HG02678 (cell line): Measurements from ENCODE around the gene RPRML.
"Not testable (repeated sequence)": the region's sequence is repeated elsewhere in the genome, so short reads cannot be mapped to it uniquely, and the experiment has no call there.

Experiments used
- ATAC-seq: cut with Tn5 transposase; IDR thresholded peaks from one replicate; pipeline ENCODE4 v1.9.1; 2021; ENCODE audit warnings: mild to moderate bottlenecking, moderate library complexity; ENCODE audit not compliant: unreplicated experiment

RPRML gene

DNA sequence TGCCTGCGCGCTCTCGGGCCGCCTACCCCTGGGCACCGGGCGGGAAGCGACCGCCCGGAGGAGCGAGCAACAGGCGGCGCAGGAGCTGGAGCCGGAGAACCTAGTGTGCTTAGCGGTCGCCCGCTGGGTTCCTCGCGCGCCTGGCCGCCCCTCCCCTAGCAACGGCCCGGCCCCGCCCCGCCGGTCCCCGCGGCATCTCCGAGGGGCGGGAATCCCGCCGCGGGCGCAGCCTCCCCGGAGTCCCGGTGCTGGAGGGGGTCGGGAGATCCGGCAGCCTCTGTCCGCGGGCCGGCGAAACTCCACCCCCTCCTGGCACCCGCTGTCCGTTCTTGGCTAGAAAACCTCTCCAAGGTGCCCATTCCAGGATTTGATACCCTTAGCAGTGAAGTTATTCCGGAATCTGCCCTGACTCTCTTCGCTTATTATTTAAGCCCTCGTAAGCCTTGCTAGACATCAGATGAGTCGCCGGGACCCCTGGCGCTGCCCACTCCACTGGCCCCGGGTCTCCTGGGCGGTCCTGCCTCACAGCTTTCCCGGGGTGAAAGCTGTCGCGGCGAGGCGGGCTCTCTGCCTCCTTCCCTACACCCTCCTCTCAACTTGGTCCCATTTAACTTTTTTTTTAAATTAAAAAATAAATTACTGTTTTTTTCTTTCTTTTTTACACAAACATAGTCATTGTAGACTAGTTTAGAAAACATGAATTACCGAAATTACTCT lies at the start of gene RPRML:
RPRML (minus strand) TSS at position 107 of the 717 bp plus-strand sequence. CDS start 246 bp downstream, outside the sequence.
- ATAC-seq, result no peak

DNA sequence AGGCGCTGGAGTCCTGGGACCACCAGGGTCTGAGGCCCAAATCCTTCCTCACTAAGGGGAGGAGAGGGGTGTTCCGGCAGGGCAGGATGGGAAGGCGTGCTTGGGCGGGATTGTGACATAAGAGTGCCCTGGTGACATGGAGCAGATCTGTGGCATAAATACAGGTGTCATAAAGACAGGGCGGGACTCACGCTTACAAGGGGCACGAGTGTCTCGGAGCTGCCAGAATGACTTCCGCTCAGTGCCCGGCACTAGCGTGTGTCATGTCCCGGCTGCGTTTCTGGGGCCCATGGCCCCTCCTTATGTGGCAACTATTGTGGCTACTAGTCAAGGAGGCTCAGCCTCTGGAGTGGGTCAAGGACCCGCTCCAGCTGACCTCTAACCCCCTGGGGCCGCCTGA lies 37.9 kb upstream of the RPRML start:
- ATAC-seq, result not testable (repeated sequence)

DNA sequence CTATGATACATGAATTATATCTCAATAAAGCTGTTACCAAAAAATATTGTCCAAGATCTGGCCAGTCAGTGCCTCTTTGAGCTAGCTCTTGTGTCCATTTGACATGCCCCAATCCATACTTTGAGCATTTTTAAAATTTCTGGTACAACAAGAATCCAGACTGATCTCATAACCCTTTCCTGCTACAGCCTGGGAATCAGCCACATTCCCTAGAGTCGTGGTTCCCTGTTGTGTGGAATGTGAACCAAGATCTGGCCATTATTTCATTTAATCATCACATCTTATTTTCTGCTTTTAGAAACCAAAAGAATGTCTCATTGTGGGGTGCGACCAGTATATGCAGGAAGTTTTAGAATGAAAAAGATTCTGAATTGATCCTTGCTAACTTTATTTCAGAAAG lies 34.3 kb upstream of the RPRML start:
- no peak for ATAC-seq

DNA sequence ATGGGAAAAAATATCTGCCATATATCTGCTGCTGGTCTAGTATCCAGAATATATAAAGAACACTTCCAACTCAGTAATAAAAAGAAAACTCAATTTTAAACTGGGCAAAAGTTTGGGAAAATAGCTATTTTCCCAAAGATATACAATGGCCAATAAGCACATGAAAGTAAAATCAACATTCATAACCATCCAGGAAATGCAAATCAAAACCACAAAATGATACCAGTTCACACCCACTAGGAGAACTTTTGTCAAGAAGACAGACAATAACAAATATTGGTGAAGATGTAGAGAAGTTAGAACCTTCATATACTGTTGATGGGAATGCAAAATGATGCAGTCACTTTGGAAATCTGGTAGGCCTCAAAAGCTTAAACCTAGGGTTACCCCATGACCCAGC lies 33.4 kb upstream of the RPRML start:
- ATAC-seq, result no peak

DNA sequence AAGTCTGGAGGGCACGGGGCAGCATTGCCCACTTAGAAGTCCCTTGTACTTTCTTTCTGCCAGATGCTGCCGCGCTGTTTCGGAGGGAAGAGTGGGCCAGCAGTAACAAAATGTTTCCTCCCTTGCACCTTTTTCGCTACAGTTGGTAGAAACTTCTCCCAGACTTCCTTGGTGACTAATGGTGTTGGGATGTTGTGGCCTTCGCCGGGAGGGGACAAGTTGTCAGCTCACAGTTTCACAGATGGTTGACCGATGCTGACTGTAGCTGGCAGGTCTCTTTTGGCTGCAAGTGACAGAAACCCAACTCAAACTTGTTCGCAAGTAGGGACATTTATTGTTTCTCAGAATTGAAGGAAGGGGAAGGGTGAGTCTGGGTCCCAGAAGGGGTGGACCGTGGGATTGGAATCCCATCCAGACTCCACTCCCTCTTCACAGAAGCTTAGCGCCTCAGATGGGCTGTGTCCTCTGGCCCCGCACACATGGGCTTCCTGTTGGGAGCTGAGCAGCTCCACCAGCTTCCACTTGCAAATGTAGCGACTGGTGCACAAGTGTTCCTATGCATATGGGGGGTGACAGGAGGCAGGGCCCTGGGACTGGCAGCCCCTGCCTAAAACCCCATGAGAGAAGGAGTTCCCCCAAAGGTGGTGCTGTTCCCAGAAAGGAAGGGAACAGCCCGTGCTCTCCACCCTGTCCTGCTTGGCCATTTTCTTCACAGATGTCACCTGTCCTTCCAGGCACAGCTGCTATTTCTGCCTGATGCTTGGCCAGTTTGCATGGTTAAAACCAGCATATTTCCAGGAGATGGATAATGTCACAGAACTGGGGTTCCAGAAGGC lies 30.9 kb upstream of the RPRML start:
- no peak for ATAC-seq

DNA sequence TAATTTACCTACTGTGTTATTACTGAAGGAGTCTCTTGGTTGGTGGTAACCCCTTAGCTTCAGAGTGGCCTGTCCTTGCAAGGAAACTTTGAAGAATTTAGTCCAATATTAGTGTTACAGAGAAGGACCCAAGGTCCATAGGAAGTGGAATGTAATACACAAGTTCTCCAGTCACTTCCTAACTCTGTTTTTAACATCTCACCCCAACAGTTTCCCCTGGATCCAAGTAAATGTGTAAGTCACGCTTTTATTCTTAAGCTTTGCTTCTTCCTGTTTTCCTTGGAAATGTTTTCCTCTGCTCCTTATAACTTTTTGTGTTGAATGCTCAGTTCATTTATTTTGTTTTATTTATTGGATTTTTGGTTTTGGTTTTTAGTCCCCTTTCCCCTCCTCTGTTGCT lies 25.9 kb upstream of the RPRML start:
- no peak for ATAC-seq

DNA sequence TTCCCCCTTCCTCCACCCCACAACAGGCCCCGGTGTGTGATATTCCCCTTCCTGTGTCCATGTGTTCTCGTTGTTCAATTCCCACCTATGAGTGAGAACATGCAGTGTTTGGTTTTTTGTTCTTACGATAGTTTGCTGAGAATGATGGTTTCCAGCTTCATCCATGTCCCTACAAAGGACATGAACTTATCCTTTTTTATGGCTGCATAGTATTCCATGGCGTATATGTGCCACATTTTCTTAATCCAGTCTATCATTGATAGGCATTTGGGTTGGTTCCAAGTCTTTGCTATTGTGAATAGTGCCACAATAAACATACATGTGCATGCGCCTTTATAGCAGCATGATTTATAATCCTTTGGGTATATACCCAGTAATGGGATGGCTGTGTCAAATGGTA lies 24.8 kb upstream of the RPRML start:
- ATAC-seq, result not testable (repeated sequence)

DNA sequence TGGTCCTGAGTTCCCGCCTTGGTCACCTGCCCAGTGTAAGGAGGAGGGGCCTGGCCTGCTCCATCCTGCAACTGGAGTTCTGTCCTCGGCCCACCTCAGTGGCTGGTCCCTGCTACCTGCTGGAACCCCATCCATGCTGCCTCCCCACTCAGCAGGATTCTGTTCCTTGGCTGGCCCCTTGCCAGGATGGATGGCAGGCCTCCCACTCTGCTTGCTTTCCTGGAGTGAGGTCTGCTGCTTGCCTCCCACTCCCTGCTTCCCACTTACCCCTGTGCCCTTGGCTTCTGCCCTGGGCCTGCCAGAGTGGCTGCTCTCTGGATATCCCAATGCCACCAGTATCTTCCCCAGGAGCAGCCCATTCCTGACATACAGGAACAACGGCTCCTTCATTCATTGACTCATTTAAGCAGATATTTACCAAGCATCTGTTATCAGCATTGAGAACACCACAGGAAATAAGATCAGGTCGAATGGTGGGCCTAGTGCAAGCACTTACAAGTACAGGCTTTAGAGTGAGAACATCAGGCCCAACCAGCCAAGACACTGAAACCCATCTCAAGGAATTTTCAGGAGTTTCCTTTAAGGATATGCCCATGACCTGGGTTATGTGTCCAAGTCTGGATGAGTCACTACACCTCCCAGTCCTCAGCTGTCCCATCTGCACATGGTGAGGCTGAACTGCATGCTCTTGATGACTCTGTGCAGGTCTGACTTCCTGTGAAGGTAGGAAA lies 17.0 kb upstream of the RPRML start:
- no peak for ATAC-seq

DNA sequence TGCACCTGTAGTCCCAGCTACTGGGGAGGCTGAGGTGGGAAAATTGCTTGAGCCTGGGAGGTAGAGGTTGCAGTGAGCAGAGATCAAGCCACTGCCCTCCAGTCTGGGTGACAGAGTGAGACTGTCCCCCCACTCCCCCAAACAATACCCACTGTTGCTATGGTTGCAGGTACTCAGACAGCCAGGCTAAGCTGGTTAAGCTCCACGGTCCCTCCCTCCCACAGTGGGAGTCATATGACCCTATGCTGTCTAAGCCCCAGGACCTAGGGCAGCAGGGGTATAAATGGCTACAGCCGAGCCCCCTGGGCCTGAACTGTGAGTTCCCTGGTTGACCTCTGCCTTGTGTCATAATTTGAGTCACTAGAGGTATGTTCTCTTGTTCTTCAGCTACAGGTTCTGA lies 15.9 kb upstream of the RPRML start:
- no peak for ATAC-seq

DNA sequence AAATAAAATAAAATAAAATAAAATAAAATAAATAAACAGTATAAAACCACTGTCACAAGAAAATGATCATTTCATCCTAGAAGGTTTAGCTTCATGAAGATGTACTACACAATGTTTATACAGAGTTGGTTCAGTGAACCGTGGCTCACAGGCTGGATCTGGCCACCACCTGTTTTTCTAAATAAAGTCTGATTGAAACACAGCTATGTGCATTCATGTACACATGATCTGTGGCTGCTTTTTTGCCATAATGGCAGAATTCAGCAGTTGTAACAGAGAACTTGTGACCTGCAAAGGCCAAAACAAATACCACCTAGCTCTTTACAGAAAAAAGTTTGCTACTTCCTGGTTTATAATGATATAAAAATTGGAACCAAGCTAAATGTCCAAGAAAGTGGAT lies 12.6 kb upstream of the RPRML start:
- ATAC-seq, result no peak

DNA sequence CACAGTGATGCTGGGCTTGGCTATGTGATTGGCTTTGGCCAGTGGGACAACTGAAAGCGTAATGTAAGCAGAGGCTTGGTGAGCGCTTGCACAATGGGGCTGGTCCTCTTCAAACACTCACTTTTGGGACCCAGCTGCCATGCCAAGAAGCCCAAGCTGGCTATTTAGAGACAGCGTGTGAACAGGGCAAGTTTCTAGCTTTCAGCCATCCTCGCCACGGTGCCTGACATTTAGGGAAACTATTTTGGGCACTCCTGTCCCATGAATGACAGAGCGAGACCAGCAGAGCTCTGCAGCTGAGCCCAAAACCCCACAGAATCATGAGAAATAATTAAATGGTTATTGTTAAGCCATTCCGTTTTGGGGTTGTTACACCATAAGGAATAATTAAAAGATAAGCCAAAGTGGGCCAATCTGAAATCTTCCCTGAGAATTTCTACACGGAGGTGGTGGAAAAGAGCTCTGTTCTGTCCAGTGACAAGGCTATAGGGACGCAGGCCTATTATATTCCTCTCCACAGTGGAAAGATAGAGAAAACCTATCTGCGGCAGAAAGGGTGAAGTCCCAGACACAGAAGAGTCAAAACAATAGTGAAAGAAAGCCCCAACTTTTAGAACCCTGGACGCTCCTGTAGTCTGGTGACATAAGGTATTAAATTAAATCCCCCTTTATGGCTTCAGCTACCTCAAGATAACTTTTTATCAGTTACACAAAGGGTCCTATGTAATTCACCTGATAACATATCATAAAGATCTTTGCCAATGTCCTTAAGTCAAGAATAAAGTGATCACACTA lies 10.8 kb upstream of the RPRML start:
- no peak for ATAC-seq

DNA sequence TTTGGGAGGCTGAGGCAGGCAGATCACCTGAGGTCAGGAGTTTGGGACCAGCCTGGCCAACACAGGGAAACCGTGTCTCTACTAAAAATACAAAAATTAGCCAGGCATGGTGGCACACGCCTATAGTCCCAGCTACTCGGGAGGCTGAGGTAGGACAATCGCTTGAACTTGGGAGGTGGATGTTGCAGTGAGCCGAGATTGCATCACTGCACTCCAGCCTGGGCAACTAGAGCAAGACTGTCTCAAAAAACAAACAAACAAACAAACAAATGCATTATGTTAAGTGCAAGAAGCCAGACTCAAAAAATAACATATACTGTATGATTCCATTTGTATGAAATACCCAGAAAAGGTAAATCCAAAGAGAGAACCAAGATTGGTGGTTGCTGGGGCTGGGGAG lies 8.9 kb upstream of the RPRML start:
- ATAC-seq, result not testable (repeated sequence)

DNA sequence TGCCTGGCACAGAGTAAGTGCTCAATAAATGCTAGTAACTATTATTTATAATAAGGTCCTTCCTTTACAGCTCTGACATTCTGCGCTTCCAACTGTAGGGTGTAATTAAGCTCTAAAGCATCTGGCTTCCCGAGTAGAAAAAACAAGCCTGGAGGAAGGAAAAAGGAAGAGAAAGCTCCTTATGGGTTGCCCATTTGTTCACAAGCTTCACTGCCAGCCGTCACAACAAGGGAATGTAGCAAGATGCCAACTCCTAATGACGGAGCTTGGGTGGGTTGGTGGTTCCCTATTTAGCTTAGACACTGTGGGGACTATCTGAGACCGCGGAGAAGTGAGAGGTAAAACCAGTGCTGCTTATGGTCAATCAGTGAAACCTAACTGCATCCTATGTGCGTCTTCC lies 7.3 kb upstream of the RPRML start:
- ATAC-seq, result no peak

DNA sequence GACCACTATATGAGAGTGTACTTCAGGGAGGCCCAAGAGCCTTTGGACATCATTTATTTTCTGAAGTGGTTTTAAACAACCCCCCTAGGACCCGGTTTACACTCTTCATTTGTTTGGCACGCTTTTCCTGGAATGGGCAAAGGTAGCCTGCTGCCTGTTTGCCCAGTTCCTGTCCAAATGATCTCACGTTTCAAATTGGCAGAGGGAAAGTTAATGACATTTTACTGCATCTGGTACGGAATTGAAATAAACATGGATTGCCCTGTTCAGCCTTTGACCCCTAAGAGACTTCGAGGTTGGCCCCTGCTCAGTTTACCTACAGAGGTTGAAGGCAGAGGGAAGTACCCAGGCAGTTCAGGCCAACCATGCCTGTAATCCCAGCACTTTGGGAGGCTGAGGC lies 5.8 kb upstream of the RPRML start:
- ATAC-seq, result no peak

DNA sequence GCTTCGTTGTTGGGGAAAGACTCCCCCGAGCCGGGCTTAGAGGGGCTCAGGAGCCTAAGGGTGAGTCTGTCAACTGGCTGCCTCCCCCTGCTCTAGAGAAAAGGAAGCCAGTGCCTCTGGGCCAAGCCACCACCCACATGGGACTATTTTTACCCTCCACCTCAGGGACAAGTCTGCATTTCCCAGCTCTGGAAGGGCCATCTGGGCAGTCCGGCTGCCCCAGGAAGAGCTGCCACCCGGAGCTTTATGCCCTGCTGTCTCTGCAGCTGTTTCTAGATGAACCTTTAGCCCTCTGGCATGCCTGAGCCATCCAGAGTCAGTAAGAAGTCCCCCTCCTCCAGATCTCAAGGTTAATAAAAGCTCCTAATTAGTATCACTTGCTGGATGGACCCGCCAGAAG lies 5.3 kb upstream of the RPRML start:
- no peak for ATAC-seq

DNA sequence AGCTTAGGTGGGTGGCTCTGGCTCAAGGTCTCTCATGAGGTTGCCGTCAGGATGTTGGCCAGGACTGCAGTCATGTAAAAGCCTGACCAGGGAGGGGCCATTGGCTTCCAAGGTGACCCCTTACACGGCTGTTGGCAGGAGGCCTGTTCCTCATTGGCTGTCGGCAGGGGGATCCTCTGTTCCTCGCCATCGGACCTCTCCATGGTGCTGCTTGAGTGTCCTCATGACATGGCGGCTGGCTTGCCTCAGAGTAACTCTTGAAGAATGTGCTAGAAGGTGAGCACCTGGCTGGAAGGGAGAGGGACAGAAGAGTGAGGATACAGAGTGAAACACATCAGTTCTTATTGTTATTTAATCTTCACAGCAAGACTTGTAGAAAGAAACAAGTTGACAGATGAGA lies 4.7 kb upstream of the RPRML start:
- no peak for ATAC-seq

DNA sequence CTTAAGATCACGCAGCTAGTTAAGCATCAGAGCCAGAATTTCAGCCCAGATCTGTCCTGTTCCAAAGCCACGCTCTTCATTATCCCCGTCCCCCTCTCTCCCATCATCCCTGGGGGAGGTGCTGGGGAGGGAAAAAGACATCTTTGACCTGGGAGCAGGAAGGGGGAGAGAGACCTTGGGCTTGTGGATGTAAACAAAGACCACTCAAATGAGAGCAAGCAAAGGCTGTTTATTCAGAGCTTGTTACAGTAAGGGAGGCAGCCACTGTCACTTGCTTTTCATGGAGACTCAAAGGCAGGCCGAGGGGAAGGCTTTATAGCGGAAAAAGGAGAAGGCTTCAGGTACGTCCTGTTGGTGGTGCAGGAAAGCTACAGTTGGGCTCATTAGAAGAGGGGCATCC lies 3.5 kb upstream of the RPRML start:
- ATAC-seq, result no peak

DNA sequence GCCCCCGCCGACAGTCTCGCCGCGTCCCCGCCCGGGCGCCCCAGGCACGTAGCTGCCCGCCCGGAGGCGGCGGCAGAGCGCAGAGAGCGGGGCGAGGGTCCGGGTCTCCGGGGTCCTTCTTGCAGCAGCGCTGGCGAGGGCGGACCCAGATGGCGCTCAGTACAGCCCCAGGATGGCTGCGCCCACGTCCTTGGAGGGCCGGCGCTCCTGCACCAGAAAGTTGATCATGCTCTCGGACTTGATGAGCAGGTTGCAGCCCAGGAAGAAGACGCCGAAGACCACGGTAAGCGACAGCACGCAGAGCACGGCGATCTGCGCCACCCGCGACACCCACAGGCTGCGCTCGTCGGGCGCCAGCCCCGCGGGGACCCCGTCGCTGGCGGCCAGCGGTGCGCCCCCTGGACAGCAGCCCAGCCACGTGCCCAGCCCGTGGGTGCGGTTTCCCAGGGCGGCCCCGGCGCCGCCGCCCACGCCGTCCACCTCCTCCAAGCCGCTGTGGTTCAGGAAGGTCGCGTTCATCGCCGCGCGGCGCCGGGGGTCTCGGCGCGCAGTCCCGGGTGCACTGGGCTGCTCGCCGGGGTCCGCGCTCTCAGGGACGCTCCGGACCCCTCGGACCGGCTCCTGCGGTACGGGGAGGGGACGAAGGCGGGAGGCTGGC lies 435 bp downstream of the RPRML start:
- no peak for ATAC-seq

DNA sequence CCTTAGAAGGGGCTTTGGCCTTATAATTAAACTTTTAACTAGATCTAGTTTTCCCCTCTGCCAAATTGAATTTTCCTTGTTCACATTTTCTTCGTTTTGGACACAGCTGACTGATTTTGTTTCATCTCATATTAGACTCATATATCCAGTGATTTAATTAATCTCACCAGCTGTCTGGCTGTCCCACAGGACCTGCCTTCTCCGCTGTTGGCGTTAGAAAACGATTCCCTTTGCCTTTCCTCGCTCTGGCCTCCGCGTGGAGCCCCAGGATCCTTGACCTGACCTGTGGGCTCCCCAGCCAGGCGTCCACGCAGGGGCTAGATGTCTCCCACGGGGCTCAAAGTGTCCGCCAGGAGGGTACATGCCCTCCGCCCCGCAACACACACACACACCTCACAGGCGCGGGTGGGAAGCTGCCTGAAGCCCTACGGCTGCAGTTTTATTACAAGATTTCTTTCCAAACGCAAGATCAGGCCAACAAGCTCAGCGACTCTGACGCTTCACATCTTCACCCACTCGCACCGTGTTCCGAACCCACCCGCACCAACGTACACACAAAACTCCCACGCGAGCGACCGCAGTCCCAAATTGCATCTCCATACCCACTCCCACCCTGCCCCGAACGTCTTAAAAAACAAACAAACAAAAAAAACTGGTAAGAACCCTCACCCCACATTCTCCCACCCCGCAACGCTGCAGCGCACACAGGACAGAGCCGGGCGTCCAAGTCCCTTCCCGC lies 1.1 kb downstream of the RPRML start:
- no peak for ATAC-seq

DNA sequence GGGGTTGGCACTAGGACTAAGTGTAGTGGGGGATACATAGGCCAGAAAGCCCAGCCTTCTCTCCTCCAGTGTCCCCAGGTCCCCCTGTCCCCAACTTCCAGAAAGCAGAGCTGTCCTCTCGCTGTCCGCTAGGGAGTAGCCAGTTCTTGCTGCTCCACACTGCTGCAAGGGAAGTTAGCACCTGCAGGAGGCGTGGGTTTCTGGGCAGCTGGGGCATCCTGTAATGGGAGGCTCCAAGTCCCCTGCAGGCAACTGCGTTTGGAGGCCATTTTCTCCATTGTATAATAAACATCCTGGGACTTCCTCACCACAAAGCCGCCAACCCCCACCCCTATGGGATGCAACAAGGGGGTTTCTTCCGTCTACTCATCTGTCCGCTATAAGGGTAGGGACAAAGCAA lies 1.7 kb downstream of the RPRML start:
- ATAC-seq, result no peak
